ENCODE results near the gene CMTM7.

- TF ChIP-seq CTCF (IDR thresholded peaks at IDR 0.05; ENCODE audit: low read depth, low read length, poor library complexity, severe bottlenecking) (no peak), EZH2phosphoT487 (IDR thresholded peaks at IDR 0.05; ENCODE audit: borderline replicate concordance, low read length) (no peak)
These were observed 31.2 kb upstream of the CMTM7 start for GRCh38 chr3:32360493-32360827.

Data from DOHH2 (cell line).